G401 (cell line): ENCODE results near the gene RNF208. TPM values are rescaled to one million over a fixed set of nuclear protein-coding genes. Genes with fewer than 3 reads are reported as not detected.

Experiments
- DNase-seq: peaks from one replicate; pipeline ENCODE4 v3.0.0-alpha.2; 2015; ENCODE audit warnings: low spot score
- in situ Hi-C: cut with HindIII; loops from 2 replicates; pipeline ENCODE4 v1.10.0; 2016; ENCODE audit warnings: low sequenced_read_pairs, mixed read lengths
- total RNA-seq: library from RNA; depleted of rRNA; stranded (reverse); fragments of >200 nt; shearing (Covaris generic); gene quantifications from 2 replicates; pipeline ENCODE4 v1.2.3, GENCODE V29; 2014; rRNA removed

Gene RNF208
- total RNA-seq, 1 experiment from 2014 or later = not detected

DNA sequence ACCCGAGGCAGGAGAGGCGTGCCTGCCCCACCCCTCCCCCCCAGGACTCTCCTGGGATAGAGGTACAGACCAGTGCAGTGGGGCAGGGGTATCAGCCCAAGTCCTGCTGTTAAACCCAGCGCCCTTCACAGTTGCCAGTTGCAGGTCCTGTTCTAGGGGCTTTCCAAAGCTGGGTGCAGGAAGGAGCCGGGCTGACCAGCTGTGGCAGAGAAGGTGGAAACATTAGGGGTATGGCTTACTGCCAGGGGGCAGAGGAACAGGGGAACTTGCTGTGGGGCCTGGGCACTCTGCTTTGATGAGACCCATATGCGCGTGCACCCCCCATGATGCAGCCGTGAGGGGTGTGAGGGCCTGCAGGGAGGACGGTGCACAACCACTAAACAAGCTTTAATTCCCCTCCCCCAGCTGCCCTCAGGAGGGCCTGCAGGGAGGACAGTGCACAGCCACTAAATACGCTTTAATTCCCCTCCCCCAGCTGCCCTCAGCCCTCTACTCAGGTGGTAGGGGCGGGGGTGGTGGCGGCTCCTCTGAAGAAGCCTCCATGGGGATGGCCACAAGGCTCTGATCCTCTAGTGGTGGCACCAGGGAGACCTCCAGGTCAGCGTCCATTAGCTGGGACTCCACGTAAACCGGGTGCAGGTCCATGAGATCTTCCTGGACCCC is 51.4 kb downstream of the RNF208 start:
- DNase-seq = no peak

More for the DNA sequence above, 51.4 kb downstream of the RNF208 start:
- in situ Hi-C loops = loop anchor here (25.0 kb wide), 1 partner anchor 233 kb away; the partner anchor contains the start of genes C8G and FBXW5

Other genes with a start within 250 kb of the RNF208 start
- gene PTGDS, start 244.7 kb downstream of the RNF208 start, total RNA-seq = 4.7 TPM in 1 of 2 replicates, not detected in the other
- not detected in 2 replicates for gene LCNL1, start 239.2 kb downstream of the RNF208 start, total RNA-seq
- 52.2 and 79.6 TPM in 2 replicates for gene PAXX, start 229.8 kb downstream of the RNF208 start, total RNA-seq
- 2.1 and 6.2 TPM in 2 replicates for gene CLIC3, start 225.7 kb downstream of the RNF208 start, total RNA-seq
- gene ABCA2, start 194.0 kb downstream of the RNF208 start, total RNA-seq = 8.5 and 12.3 TPM in 2 replicates
- not detected in 2 replicates for gene FUT7, start 190.2 kb downstream of the RNF208 start, total RNA-seq
- gene NPDC1, start 176.1 kb downstream of the RNF208 start, total RNA-seq = 32.0 and 38.4 TPM in 2 replicates
- not detected in 2 replicates for gene ENTPD2, start 168.2 kb downstream of the RNF208 start, total RNA-seq
- 62.9 and 63.5 TPM in 2 replicates for gene SAPCD2, start 151.7 kb downstream of the RNF208 start, total RNA-seq
- 28.9 and 34.7 TPM in 2 replicates for gene UAP1L1, start 144.7 kb downstream of the RNF208 start, total RNA-seq
- 67.0 and 73.9 TPM in 2 replicates for gene MAN1B1, start 135.3 kb downstream of the RNF208 start, total RNA-seq
- gene DPP7, start 107.5 kb downstream of the RNF208 start, total RNA-seq = 1.2 and 3.0 TPM in 2 replicates
- gene GRIN1, start 83.1 kb downstream of the RNF208 start, total RNA-seq = not detected in 2 replicates
- 1.3 TPM in 1 of 2 replicates, not detected in the other for gene LRRC26, start 52.2 kb downstream of the RNF208 start, total RNA-seq
- not detected in 2 replicates for gene TMEM210, start 50.2 kb downstream of the RNF208 start, total RNA-seq
- gene ANAPC2, start 33.7 kb downstream of the RNF208 start, total RNA-seq = 58.8 and 63.6 TPM in 2 replicates
- 95.8 and 122 TPM in 2 replicates for gene SSNA1, start 33.6 kb downstream of the RNF208 start, total RNA-seq
- 17.6 and 25.7 TPM in 2 replicates for gene TPRN, start 21.5 kb downstream of the RNF208 start, total RNA-seq
- 45.7 and 57.4 TPM in 2 replicates for gene TMEM203, start 16.6 kb downstream of the RNF208 start, total RNA-seq
- gene NDOR1, start 16.5 kb downstream of the RNF208 start, total RNA-seq = 3.9 and 6.4 TPM in 2 replicates
- 10.7 and 16.0 TPM in 2 replicates for gene CYSRT1, start 2.9 kb upstream of the RNF208 start, total RNA-seq
- gene RNF224, start 5.3 kb upstream of the RNF208 start, total RNA-seq = not detected in 2 replicates
- not detected in 2 replicates for gene SLC34A3, start 8.7 kb upstream of the RNF208 start, total RNA-seq
- 1,012 and 1,099 TPM in 2 replicates for gene TUBB4B, start 19.0 kb upstream of the RNF208 start, total RNA-seq
- not detected in 2 replicates for gene STPG3, start 29.0 kb upstream of the RNF208 start, total RNA-seq
- 93.6 and 118 TPM in 2 replicates for gene NELFB, start 33.1 kb upstream of the RNF208 start, total RNA-seq
- 38.2 and 41.7 TPM in 2 replicates for gene TOR4A, start 55.5 kb upstream of the RNF208 start, total RNA-seq
- 6.3 and 6.7 TPM in 2 replicates for gene NRARP, start 80.0 kb upstream of the RNF208 start, total RNA-seq
- gene EXD3, start 200.9 kb upstream of the RNF208 start, total RNA-seq = 4.8 and 7.9 TPM in 2 replicates
- gene NOXA1, start 201.2 kb upstream of the RNF208 start, total RNA-seq = 0.18 TPM in 1 of 2 replicates, not detected in the other
- gene ENTPD8, start 219.1 kb upstream of the RNF208 start, total RNA-seq = 1.6 and 1.9 TPM in 2 replicates
- 76.9 and 96.6 TPM in 2 replicates for gene NSMF, start 237.1 kb upstream of the RNF208 start, total RNA-seq